ENCODE results near the gene SHROOM4. TPM values are rescaled to one million over a fixed set of nuclear protein-coding genes. Genes with fewer than 3 reads are reported as not detected.

Gene SHROOM4
- total RNA-seq, 1 donor from 2014 or later = 25.3 TPM

DNA sequence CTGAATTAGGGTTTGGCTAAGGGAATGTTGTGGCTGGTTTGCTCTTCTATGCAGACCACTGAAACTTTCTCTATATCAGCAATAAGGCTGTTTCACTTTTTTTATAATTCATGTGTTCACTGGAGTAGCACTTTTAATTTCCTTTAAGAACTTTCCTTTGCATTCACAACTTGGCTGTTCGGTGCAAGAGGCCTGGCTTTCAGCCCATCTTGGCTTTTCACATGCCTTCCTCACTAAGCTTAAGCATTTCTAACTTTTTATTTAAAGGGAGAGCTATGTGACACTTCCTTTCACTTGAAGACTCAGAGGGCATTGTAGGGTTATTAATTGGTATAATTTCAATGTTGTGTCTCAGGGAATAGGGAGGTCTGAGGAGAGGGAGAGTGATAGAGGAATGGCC lies 142.3 kb downstream of the SHROOM4 start:
- Histone ChIP-seq H3K36me3 (no peaks in the 10 kb centered on the region), H3K27me3 (no peaks in the 10 kb centered on the region), H3K9me3 (no peaks in the 10 kb centered on the region), H3K4me3 (no peak overlapping the region), H3K4me1 (no peaks in the 10 kb centered on the region), H3K27ac (no peak overlapping the region)
- DNase-seq (ENCODE audit: low spot score in 2 of 2) = no peak
- intact Hi-C loops (cut with DNase I) = no loop called here
- TF ChIP-seq, protein P1, sequence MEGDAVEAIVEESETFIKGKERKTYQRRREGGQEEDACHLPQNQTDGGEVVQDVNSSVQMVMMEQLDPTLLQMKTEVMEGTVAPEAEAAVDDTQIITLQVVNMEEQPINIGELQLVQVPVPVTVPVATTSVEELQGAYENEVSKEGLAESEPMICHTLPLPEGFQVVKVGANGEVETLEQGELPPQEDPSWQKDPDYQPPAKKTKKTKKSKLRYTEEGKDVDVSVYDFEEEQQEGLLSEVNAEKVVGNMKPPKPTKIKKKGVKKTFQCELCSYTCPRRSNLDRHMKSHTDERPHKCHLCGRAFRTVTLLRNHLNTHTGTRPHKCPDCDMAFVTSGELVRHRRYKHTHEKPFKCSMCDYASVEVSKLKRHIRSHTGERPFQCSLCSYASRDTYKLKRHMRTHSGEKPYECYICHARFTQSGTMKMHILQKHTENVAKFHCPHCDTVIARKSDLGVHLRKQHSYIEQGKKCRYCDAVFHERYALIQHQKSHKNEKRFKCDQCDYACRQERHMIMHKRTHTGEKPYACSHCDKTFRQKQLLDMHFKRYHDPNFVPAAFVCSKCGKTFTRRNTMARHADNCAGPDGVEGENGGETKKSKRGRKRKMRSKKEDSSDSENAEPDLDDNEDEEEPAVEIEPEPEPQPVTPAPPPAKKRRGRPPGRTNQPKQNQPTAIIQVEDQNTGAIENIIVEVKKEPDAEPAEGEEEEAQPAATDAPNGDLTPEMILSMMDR (IDR thresholded peaks at IDR 0.05) = no peak

DNA sequence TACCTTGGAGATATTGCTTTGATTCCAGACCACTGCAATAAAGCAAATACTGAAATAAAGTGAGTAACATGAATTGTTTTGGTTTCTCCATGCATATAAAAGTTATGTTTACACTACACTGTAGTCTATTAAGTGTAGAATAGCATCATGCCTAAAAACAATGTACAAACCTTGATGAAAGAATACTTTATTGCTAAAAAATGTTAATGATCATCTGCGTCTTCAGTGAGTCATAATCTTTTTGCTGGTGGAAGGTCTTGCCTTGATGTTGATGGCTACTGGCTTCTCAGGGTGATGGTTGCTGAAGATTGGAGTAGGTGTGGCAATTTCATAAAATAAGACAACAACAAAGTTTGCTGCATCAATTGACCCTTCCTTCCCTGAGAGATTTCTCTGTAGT lies 145.1 kb downstream of the SHROOM4 start:
- no peaks in the 10 kb centered on the region for H3K36me3 ChIP-seq
- TF ChIP-seq, protein P1 (IDR thresholded peaks at IDR 0.05) = no peak
- intact Hi-C loops (cut with DNase I) = no loop called here
- no peak for DNase-seq (ENCODE audit: low spot score in 2 of 2)
- H3K4me1 ChIP-seq = no peaks in the 10 kb centered on the region
- H3K4me3 ChIP-seq = no peak overlapping the region
- no peaks in the 10 kb centered on the region for H3K9me3 ChIP-seq
- H3K27ac ChIP-seq = no peak overlapping the region
- no peaks in the 10 kb centered on the region for H3K27me3 ChIP-seq

DNA sequence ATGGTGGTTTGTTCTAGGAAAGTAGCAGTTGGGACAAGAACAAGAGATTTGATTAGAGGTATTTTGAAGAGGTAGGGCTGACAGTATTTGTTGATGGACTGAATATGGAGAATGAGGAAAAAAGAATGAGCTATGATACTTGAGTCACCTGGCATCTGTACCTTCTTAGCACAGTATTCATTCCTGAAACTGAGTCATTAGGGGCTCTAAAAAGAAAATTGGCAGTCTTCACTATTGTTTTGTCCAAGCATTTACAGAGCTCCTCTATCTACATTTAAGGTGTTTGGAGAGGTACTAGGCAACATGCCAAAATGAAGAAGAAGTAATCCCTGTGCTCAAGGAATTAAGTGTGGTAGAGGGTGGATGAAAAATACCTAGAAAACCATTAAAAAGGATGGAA lies 165.8 kb downstream of the SHROOM4 start:
- TF ChIP-seq, protein P1 (IDR thresholded peaks at IDR 0.05) = no peak
- DNase-seq (ENCODE audit: low spot score in 2 of 2) = no peak
- no peaks in the 10 kb centered on the region for H3K9me3 ChIP-seq

DNA sequence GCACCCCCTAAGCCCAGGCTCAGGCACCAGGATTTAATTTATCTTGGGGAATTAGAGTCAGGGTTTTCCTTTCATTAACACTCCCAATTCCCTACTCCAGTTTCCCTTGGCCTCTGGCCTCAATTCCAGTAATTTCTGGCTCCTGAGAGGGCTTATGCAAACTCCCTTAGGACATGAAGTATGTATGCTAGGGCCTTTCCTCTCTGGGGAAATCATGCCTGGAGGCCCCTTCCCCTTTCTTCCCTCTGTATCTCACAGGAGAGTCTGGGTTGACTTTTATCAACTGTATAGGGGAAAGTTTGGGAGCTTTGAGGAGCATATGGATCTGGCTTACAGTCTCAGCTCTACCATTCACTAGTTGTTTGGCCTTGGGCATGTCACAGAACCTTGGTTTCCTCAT lies 169.5 kb downstream of the SHROOM4 start:
- intact Hi-C loops (cut with DNase I) = no loop called here
- no peak overlapping the region for H3K4me3 ChIP-seq
- no peaks in the 10 kb centered on the region for H3K27me3 ChIP-seq
- TF ChIP-seq, protein P1 (IDR thresholded peaks at IDR 0.05) = no peak
- no peaks in the 10 kb centered on the region for H3K4me1 ChIP-seq
- no peak overlapping the region for H3K27ac ChIP-seq
- no peak for DNase-seq (ENCODE audit: low spot score in 2 of 2)
- no peaks in the 10 kb centered on the region for H3K36me3 ChIP-seq
- no peaks in the 10 kb centered on the region for H3K9me3 ChIP-seq

More for the DNA sequence above, 165.8 kb downstream of the SHROOM4 start:
- Histone ChIP-seq H3K27ac (no peak overlapping the region), H3K27me3 (no peaks in the 10 kb centered on the region), H3K4me1 (no peaks in the 10 kb centered on the region), H3K4me3 (no peak overlapping the region), H3K36me3 (no peaks in the 10 kb centered on the region)
- intact Hi-C loops (cut with DNase I) = no loop called here

DNA sequence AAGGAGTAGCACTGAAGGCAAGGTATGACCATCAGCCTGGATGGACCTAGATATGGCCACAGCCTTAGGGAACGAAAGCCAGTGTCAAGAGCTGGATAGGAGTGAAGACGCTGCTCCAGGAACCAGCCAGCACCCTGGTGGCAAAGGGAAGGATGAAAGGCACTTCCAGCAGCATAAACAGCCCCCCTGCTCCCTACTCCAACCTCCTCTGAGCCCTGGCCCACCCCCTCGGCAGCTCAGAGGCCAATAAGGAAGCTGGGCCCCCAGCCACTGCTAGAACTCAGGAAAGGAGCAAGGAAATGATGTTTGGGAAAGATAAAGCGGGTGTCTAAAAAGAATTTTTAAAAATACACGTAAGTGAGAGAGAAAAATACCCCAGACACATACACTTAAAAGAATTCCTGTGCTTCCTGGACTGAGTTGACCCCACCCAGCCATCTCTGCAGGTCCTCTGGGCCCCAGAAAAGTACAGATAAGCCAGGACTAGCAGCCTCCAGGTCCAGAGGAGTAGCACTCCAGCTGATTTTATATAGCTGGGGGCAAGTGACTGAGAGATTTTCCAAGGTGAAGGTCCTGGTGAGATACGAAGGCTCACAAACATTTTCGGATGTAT lies 170.4 kb downstream of the SHROOM4 start:
- H3K9me3 ChIP-seq = no peaks in the 10 kb centered on the region
- H3K27me3 ChIP-seq = no peaks in the 10 kb centered on the region
- no peak overlapping the region for H3K4me3 ChIP-seq
- TF ChIP-seq, protein P1 (IDR thresholded peaks at IDR 0.05) = no peak
- no peak overlapping the region for H3K27ac ChIP-seq
- H3K4me1 ChIP-seq = no peaks in the 10 kb centered on the region
- no peaks in the 10 kb centered on the region for H3K36me3 ChIP-seq
- no peak for DNase-seq (ENCODE audit: low spot score in 2 of 2)
- intact Hi-C loops (cut with DNase I) = no loop called here

DNA sequence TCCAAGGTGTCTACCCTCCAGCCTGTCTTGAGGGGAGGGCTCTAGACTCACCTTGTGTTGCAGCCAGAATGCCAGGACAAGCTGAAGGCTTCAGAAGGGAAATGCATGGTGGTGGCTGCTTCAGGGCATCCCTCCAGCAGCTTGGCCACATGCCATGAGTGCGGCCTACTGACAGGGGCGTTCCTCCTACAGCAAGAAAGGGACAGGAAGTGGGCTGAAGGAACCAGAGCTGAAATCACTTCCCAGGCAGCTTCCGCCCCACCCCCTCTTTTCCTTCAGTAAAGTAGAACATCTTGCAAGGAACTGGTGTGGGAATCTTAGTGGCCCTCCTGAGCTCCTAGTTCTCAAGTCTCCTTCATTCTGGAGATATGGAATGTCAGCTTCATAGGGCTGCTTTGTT lies 175.9 kb downstream of the SHROOM4 start:
- H3K27ac ChIP-seq = no peak overlapping the region
- no peaks in the 10 kb centered on the region for H3K9me3 ChIP-seq
- TF ChIP-seq, protein P1 (IDR thresholded peaks at IDR 0.05) = no peak
- no peaks in the 10 kb centered on the region for H3K27me3 ChIP-seq
- intact Hi-C loops (cut with DNase I) = no loop called here
- H3K4me3 ChIP-seq = no peak overlapping the region
- H3K36me3 ChIP-seq = peaks cover 5 to 11% of the 10 kb centered on the region in 2 donors
- no peak for DNase-seq (ENCODE audit: low spot score in 2 of 2)
- H3K4me1 ChIP-seq = no peaks in the 10 kb centered on the region
